Colonic mucosa (tissue), 4 donors: ENCODE measurements around the gene XPO6. TPM values are rescaled to one million over a fixed set of nuclear protein-coding genes. Genes with fewer than 3 reads are reported as not detected.

Experiments
- DNase-seq: peaks from one replicate; pipeline ENCODE4 v3.0.0-alpha.2; 2020
- H3K27ac ChIP-seq: fragments of 200-600 bp; one replicate; pipeline ENCODE4 v1.8.0; 2021
- H3K27me3 ChIP-seq: fragments of 200-600 bp; one replicate; pipeline ENCODE4 v1.8.0; 2021
- H3K36me3 ChIP-seq: fragments of 200-600 bp; one replicate; pipeline ENCODE4 v1.8.0; 2021
- H3K4me1 ChIP-seq: fragments of 200-600 bp; one replicate; pipeline ENCODE4 v1.8.0; 2021; ENCODE audit warnings: mild to moderate bottlenecking
- H3K4me3 ChIP-seq: fragments of 200-600 bp; one replicate; pipeline ENCODE4 v1.8.0; 2021
- H3K9ac ChIP-seq, 2 donors: one replicate each; pipeline ENCODE4 v1.7.0; 2013; ENCODE audit warnings: control low read depth in 2 of 2, low read depth in 2 of 2, low read length in 2 of 2
- H3K9me3 ChIP-seq: fragments of 200-600 bp; one replicate; pipeline ENCODE4 v1.8.0; 2021
- CTCF ChIP-seq: fragments of 200-600 bp; IDR thresholded peaks from one replicate; pipeline ENCODE4 v1.8.0; 2022; ENCODE audit warnings: antibody characterized with exemption, mild to moderate bottlenecking
- intact Hi-C: fragments of 100-400 bp; cut with DNase I; formaldehyde crosslinking; loops from one replicate; pipeline ENCODE4 v1.14.1; 2022
- total RNA-seq, 2 donors: library from RNA; stranded (reverse); fragmentation: NEBNext Ultra II Directional in 1 of 2; extraction: Animal tissue kit (Norgen Biotek cat#: 25700) in 1 of 2; gene quantifications; one replicate each; pipeline ENCODE4 v1.2.1, GENCODE V29; 2021
- donor health status: healthy.
- donor health status: DM: no; HTN: no; CAD: no.
- donor health status: DM: no; HTN: no; CAD: no.

The XPO6 gene
- total RNA-seq, 2 donors from 2014 or later, result 77.0 to 144 TPM

- Histone ChIP-seq H3K9me3 (no peaks in the 10 kb centered on the region), H3K4me3 (no peak overlapping the region), H3K27me3 (no peaks in the 10 kb centered on the region), H3K27ac (no peak overlapping the region), H3K4me1 (no peaks in the 10 kb centered on the region), H3K9ac (no peak overlapping the region), H3K36me3 (peaks cover 14% of the 10 kb centered on the region)
- intact Hi-C loops, result no loop called here
- no peak for DNase-seq
- TF ChIP-seq CTCF, result no peak
These were observed 105.1 kb downstream of the XPO6 start for GRCh38 chr16:28106467-28107215.

- TF ChIP-seq CTCF, result no peak
- intact Hi-C loops, result no loop called here
- Histone ChIP-seq H3K27ac (no peak overlapping the region), H3K4me3 (no peak overlapping the region), H3K27me3 (no peaks in the 10 kb centered on the region), H3K9me3 (no peaks in the 10 kb centered on the region), H3K36me3 (peaks cover 19% of the 10 kb centered on the region), H3K4me1 (no peaks in the 10 kb centered on the region), H3K9ac (no peak overlapping the region)
- DNase-seq, result no peak
These were observed 105.8 kb downstream of the XPO6 start for GRCh38 chr16:28105954-28106353.

GRCh38 chr16:28105297-28105696, 106.5 kb downstream of the XPO6 start:
- peaks cover 25% of the 10 kb centered on the region for H3K36me3 ChIP-seq
- no peak for TF ChIP-seq CTCF
- H3K27ac ChIP-seq, result no peak overlapping the region
- H3K4me3 ChIP-seq, result no peak overlapping the region
- no peaks in the 10 kb centered on the region for H3K4me1 ChIP-seq
- intact Hi-C loops, result no loop called here
- DNase-seq, result no peak
- no peaks in the 10 kb centered on the region for H3K27me3 ChIP-seq
- H3K9ac ChIP-seq, result no peak overlapping the region
- H3K9me3 ChIP-seq, result no peaks in the 10 kb centered on the region

- H3K4me1 ChIP-seq, result no peaks in the 10 kb centered on the region
These were observed 107.4 kb downstream of the XPO6 start for GRCh38 chr16:28104404-28104803.

GRCh38 chr16:28103516-28104170, 108.1 kb downstream of the XPO6 start:
- no peak for TF ChIP-seq CTCF

More at GRCh38 chr16:28104404-28104803, 107.4 kb downstream of the XPO6 start:
- TF ChIP-seq CTCF, result no peak
- H3K9ac ChIP-seq, result no peak overlapping the region
- H3K9me3 ChIP-seq, result no peaks in the 10 kb centered on the region
- DNase-seq, result no peak
- intact Hi-C loops, result no loop called here
- peaks cover 27% of the 10 kb centered on the region for H3K36me3 ChIP-seq
- H3K4me3 ChIP-seq, result no peak overlapping the region
- H3K27ac ChIP-seq, result no peak overlapping the region
- no peaks in the 10 kb centered on the region for H3K27me3 ChIP-seq

More at GRCh38 chr16:28103516-28104170, 108.1 kb downstream of the XPO6 start:
- Histone ChIP-seq H3K9me3 (no peaks in the 10 kb centered on the region), H3K9ac (no peak overlapping the region), H3K4me1 (no peaks in the 10 kb centered on the region), H3K4me3 (no peak overlapping the region), H3K36me3 (peaks cover 28% of the 10 kb centered on the region), H3K27ac (no peak overlapping the region), H3K27me3 (no peaks in the 10 kb centered on the region)
- no peak for DNase-seq
- intact Hi-C loops, result no loop called here
